ENCODE measurements around the gene TBC1D14. TPM values are rescaled to one million over a fixed set of nuclear protein-coding genes. Genes with fewer than 3 reads are reported as not detected.

Gene TBC1D14
- total and polyA plus RNA-seq, 10 of the 15 experiments (the other 5 are each of a cell fraction or from before 2014, with no cell fraction given): 0.87 to 39.3 (median 30.1) TPM

- Histone ChIP-seq H3K36me3 (ENCODE audit: control insufficient read depth in 2 of 2, insufficient read depth in 2 of 2, low read length in 1 of 2) (peaks cover 1 to 4% of the 10 kb centered on the region in 2 experiments; a peak in 2 of 4 replicates), H2AFZ (ENCODE audit: control insufficient read depth, low read depth, low read length) (no peak overlapping the region), H3K79me2 (ENCODE audit: control insufficient read depth, insufficient read depth, low read length) (peaks cover 2% of the 10 kb centered on the region), H3K4me3 (no peak overlapping the region), H3K4me1 (ENCODE audit: control insufficient read depth, insufficient read depth, low read length) (peaks cover 11% of the 10 kb centered on the region), H3K27me3 (replicated peaks in 1 of 2; ENCODE audit: control insufficient read depth in 2 of 2, insufficient read depth in 2 of 2, low read length in 1 of 2) (no peaks in the 10 kb centered on the region), H4K20me1 (ENCODE audit: control insufficient read depth, insufficient read depth) (peaks cover 8% of the 10 kb centered on the region), H3K27ac (ENCODE audit: control insufficient read depth, insufficient read depth) (no peak overlapping the region), H3K9me3 (replicated peaks; ENCODE audit: control insufficient read depth, insufficient read depth, low read length) (no peaks in the 10 kb centered on the region; the same call in 1 of the 3 replicates), H3K4me2 (ENCODE audit: control insufficient read depth, insufficient read depth) (no peak overlapping the region), H3K9ac (ENCODE audit: control insufficient read depth, insufficient read depth, low read length) (no peak overlapping the region)
- in situ Hi-C loops (cut with MboI): no loop called here
- FAIRE-seq (no peak), ATAC-seq (no peak; the same call in 2 of the 3 replicates), DNase-seq (ENCODE audit: low read depth, low spot score) (no peak)
- ChIA-PET RAD21 (ENCODE audit: unreplicated experiment) (interaction anchor here (0.6 kb wide), 1 partner anchor 12 kb away, joined by 3 read pairs; no protein-coding TSS in a partner anchor), POLR2A (interaction anchor here (1.3 kb wide), 1 partner anchor 12 kb away, joined by 3 read pairs; no protein-coding TSS in a partner anchor), SMC1A (ENCODE audit: uncharacterized antibody, unreplicated experiment) (interaction anchor here (1.1 to 1.3 kb wide), 4 partner anchors 19 to 137 kb away, joined by 3 to 4 read pairs (median 4); no protein-coding TSS in a partner anchor), CTCF (interaction anchor here (1.4 kb wide), 1 partner anchor 44 kb away, joined by 3 read pairs; no protein-coding TSS in a partner anchor)
- WGBS (ENCODE audit: insufficient coverage, insufficient replicate concordance, low lambda C conversion rate, missing lambda C conversion rate): 84% methylated on average over 15 of the region's 15 CpGs
- no TSS peak for BruUV-seq (replicated peaks)
- intact Hi-C loops (cut with micrococcal nuclease; ENCODE audit: unreplicated experiment): no loop called here
- TF ChIP-seq POLR2A (IDR thresholded peaks at IDR 0.05; ENCODE audit: low read depth, low read length): no peak
- TF ChIP-seq ZNF217 (IDR thresholded peaks at IDR 0.05): no peak
- TF ChIP-seq SPI1 (IDR thresholded peaks at IDR 0.05; ENCODE audit: borderline replicate concordance, insufficient read depth, low read depth, low read length): no peak
- TF ChIP-seq, protein P1, sequence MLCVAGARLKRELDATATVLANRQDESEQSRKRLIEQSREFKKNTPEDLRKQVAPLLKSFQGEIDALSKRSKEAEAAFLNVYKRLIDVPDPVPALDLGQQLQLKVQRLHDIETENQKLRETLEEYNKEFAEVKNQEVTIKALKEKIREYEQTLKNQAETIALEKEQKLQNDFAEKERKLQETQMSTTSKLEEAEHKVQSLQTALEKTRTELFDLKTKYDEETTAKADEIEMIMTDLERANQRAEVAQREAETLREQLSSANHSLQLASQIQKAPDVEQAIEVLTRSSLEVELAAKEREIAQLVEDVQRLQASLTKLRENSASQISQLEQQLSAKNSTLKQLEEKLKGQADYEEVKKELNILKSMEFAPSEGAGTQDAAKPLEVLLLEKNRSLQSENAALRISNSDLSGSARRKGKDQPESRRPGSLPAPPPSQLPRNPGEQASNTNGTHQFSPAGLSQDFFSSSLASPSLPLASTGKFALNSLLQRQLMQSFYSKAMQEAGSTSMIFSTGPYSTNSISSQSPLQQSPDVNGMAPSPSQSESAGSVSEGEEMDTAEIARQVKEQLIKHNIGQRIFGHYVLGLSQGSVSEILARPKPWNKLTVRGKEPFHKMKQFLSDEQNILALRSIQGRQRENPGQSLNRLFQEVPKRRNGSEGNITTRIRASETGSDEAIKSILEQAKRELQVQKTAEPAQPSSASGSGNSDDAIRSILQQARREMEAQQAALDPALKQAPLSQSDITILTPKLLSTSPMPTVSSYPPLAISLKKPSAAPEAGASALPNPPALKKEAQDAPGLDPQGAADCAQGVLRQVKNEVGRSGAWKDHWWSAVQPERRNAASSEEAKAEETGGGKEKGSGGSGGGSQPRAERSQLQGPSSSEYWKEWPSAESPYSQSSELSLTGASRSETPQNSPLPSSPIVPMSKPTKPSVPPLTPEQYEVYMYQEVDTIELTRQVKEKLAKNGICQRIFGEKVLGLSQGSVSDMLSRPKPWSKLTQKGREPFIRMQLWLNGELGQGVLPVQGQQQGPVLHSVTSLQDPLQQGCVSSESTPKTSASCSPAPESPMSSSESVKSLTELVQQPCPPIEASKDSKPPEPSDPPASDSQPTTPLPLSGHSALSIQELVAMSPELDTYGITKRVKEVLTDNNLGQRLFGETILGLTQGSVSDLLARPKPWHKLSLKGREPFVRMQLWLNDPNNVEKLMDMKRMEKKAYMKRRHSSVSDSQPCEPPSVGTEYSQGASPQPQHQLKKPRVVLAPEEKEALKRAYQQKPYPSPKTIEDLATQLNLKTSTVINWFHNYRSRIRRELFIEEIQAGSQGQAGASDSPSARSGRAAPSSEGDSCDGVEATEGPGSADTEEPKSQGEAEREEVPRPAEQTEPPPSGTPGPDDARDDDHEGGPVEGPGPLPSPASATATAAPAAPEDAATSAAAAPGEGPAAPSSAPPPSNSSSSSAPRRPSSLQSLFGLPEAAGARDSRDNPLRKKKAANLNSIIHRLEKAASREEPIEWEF (IDR thresholded peaks at IDR 0.05; ENCODE audit: insufficient replicate concordance, low read depth, low read length): no peak
- no peak for TF ChIP-seq RBBP5 (conservative IDR thresholded peaks at IDR 0.05)
- no peak for TF ChIP-seq BRCA1 (IDR thresholded peaks at IDR 0.05; ENCODE audit: low read depth, low read length)
- TF ChIP-seq RB1 (IDR thresholded peaks at IDR 0.05; ENCODE audit: borderline replicate concordance): no peak
- TF ChIP-seq RFX5 (IDR thresholded peaks at IDR 0.05; ENCODE audit: low read depth, low read length): no peak
- TF ChIP-seq SUZ12 (IDR thresholded peaks at IDR 0.05; ENCODE audit: unreplicated experiment): no peak
- TF ChIP-seq TARDBP (IDR thresholded peaks at IDR 0.05; ENCODE audit: borderline replicate concordance): no peak
- TF ChIP-seq MAX (IDR thresholded peaks at IDR 0.05; ENCODE audit: low read depth, low read length): no peak
- TF ChIP-seq KAT2A (conservative IDR thresholded peaks at IDR 0.05; ENCODE audit: control insufficient read depth, low read depth, low read length): no peak
These were observed 20.3 kb downstream of the TBC1D14 start for GRCh38 chr4:6929812-6930464.
